A172 (cell line): ENCODE measurements around the gene TASP1. TPM values are rescaled to one million over a fixed set of nuclear protein-coding genes. Genes with fewer than 3 reads are reported as not detected.
"Not testable (repeated sequence)": the region's sequence is repeated elsewhere in the genome, so short reads cannot be mapped to it uniquely, and the experiment has no call there.

ENCODE experiments used
- DNase-seq: peaks from one replicate; pipeline ENCODE4 v3.0.0-alpha.2; 2015; ENCODE audit warnings: low spot score
- total RNA-seq: library from RNA; depleted of rRNA; stranded (reverse); fragments of >200 nt; shearing (Covaris generic); gene quantifications from 2 replicates; pipeline ENCODE4 v1.2.3, GENCODE V29; 2014

Gene TASP1
- total RNA-seq, 1 experiment from 2014 or later: 6.7 TPM

DNA sequence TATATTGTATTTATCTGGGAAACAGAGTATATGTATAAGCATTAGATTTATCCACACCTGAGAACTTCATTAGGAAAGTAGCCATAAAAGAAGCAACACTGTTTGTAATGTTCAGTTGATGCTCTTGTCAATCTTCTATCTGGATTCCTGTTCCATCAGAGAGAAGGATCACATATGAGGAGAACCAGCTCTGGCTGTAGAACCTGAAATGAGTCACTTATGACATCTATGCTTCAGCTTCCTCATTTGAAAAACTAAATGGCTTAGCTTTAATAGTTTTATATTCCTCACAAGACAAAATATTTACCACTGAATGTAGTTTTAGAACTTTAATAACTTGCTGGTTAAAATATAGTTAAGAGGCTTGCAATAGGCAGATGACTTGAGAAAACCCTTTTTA lies 144.7 kb downstream of the TASP1 start:
- no peak for DNase-seq

- DNase-seq: no peak
These were observed 145.6 kb downstream of the TASP1 start for GRCh38 chr20:13493143-13493542.

DNA sequence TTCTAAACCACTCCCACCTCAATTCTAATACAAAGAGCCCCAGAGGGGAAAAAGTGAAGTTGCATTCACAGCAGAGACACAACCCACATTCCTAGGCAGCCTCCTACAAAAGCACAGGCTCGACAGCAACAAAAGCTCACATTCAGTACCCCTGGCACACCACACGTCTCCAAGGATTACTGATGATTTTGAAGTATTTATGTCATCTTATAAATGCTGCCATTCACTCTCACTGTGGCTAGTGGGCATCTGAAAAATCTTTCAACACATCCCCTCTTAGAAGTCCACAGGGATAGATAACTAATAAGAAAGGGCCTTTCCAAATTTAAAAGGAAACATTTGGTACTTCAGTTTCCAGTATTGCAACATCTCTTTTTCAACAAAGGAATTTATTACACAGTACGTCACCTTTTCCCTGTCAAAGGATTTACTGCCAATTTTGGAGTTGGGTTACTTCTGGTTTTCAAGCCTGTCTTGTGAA lies 146.7 kb downstream of the TASP1 start:
- peak; percentile 25 for DNase-seq

GRCh38 chr20:13487202-13487601 lies 151.5 kb downstream of the TASP1 start:
- DNase-seq: no peak

DNA sequence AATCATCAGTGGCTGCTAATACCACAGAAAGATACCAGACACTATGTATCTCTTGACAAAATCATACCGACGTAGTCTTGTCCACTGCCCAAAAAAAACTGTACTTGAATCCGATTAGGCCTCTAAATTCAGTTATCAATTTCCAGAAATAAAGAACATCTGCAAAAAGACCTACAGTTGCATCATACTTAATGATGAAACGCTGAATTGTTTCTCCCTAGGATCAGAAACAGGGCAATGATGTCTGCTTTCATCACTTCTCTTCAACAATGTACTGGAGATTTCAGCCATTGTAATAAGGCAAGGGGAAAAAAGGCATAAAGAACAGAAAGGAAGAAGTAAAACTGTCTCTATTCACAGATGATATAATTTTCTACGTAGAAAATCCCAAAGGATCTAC lies 152.0 kb downstream of the TASP1 start:
- DNase-seq: no peak

- DNase-seq: no peak
These were observed 153.2 kb downstream of the TASP1 start for GRCh38 chr20:13485576-13485975.

DNA sequence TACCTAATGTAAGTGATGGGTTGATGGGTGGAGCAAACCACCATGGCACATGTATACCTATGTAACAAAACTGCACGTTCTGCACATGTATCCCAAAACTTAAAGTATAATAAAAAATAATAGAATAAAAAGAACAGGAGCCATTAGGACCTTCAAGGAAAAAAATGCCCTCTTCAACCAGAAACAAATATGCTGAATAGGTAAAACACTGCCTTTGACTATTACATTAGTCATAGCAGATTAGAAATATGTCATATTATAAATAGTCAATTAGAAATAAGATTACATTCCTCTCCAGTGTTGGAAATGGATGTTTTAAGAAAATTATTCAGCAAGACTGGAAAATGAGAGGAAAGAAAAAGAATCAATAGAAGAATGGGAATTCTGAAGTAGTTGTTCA lies 153.7 kb downstream of the TASP1 start:
- DNase-seq: not testable (repeated sequence)

DNA sequence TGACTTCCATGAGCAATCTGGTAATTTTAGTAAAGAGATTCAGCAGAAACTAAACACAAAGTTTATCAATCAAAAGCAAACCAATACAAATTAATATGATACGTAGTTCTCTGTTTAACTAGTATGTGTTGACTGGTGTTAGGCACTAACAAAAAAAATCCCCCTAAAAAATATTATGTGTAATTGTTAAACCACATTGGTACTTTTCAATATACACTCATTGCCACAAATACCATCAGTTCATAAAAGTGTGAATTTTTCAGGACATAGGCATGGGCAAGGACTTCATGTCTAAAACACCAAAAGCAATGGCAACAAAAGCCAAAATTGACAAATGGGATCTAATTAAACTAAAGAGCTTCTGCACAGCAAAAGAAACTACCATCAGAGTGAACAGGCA lies 155.3 kb downstream of the TASP1 start:
- not testable (repeated sequence) for DNase-seq

- DNase-seq: no peak
These were observed 160.4 kb downstream of the TASP1 start for GRCh38 chr20:13478366-13478765.

DNA sequence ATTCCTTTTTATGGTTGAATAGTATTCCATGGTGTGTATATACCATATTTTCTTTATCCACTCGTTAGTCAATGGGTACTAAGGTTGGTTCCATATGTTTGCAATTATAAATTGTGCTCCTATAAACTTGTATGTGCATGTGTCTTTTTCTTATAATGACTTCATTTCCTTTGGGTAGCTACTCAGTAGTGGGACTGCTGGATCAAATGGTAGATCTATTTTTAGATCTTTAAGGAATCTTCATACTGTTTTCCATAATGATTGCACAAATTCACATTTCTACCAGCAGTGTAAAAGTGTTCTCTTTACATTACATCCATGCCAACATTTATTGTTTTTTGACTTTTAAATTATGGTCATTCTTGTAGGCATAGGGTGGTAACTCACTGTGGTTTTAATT lies 164.3 kb downstream of the TASP1 start:
- DNase-seq: no peak

DNA sequence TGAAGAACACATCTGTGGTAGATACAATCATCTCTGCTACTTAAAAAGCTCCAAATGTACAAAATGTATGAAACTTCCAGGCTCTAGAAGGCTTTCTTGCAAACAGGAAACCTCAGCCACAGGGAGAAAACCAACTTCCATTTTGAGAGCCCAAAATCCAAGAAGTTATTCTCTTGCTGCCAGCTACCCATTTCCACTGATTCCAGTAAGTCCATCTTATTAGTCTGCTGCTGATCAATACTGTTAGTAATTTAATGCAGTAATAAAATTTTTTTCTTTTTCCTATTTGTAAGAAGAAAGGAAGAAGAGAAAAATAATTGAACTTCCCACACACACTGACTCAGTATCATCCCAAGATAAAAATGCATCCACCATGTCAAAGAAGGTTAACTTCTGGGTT lies 169.5 kb downstream of the TASP1 start:
- DNase-seq: no peak

- no peak for DNase-seq
These were observed 170.6 kb downstream of the TASP1 start for GRCh38 chr20:13468166-13468565.

DNA sequence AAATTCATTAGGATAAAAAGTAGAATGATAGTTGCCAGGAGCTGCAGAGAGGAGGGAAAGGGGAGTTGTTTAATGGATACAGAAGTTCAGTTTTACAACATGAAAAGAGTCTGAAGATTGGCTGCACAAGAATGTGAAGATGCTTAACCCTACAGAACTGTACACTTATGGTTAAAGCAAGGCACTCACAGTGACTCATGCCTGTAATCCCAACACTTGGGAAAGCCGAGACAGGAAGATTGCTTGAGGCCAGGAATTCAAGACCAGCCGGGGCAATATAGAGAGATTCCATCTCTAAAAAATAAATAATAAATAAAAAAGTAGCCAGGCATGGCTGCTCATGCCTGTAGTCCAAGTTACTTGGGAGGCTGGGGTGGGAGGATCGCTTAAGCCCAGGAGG lies 174.0 kb downstream of the TASP1 start:
- no peak for DNase-seq

- no peak for DNase-seq
These were observed 176.8 kb downstream of the TASP1 start for GRCh38 chr20:13461849-13462458.

DNA sequence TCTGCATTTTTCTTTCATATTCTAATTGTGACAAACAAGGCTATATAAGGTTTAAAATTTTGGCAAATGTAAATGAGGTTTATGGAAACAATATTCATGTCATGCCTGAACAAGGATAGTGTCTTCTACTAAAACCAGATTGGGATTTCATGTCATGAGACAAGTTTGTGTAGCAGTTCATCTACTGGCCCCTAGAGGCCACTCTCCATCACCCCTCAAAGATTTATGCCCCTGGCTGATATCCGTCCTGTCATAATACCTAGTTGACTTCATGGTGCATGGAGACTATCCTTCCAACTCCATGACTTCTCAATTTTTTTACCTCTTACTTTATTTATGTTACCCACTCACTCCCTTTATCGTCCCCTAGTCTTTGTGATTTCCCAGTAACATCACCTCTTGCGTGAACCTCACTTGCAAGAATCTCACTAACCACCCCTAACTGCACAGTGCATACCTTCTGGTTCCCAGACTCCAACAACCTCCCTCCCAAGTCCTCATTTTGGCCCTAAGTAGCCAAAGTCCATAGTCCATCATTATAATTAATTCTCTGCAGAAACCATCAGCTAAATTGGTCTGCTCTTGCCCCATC lies 179.8 kb downstream of the TASP1 start:
- peak; percentile 38 for DNase-seq

GRCh38 chr20:13457487-13457886 lies 181.2 kb downstream of the TASP1 start:
- DNase-seq: no peak

DNA sequence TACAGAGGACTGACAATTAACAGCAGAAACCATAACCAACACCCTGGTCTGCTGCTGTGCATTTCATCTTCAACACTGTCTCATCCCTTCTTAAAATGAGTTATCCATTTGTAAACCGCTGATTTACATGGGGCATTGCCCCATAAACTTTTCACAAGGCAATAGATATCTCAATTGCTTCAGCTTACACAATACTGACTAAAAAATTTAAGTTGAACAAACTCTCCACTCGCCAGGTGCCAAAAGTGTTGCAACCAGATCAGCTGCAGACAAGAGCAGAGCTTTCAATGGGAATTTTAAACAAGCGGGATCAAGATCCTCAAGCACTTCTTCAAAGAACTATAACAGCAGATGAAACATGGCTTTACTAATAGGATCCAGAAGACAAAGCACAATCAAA lies 183.0 kb downstream of the TASP1 start:
- DNase-seq: no peak

- DNase-seq: no peak
These were observed 185.4 kb downstream of the TASP1 start for GRCh38 chr20:13453367-13453766.

- DNase-seq: no peak
These were observed 186.1 kb downstream of the TASP1 start for GRCh38 chr20:13452470-13453124.

- DNase-seq: no peak
These were observed 188.8 kb downstream of the TASP1 start for GRCh38 chr20:13449868-13450434.

DNA sequence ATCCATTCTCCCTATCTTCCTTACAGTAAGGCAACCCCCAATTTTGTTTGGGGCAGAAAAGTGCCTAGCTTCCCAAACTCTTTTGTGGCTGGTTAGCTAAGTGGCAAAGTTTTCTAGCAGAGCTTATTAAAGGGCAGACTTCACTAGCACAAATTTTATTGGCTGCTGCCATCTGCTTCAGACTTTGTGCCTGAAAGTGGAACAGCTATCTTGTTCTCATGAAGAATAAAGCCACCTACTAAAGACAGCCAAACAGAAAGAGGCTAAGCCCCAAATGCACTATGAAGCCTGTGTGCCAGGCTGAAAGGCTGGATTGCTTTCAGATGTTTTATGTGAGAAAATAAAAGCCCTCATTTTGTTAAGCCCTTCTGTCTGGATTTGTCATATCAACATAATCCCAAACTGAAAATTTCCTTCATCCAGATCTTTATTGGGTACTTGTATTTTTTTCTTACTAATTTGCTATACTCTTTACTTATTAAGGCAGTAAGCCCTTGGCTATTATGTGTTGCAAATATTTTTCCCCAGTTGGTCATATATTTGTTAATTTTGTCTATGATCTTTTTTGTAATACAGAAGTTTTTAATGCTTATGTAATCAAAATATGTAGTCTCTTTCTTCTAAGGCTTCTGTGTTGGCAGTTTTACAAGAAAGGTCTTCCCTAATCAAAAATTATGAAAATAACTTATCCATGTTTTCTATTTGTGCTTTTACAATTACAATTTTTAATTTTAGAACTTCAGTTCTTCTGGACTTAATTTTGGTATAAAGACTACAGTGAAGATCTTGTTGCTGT lies 191.1 kb downstream of the TASP1 start:
- DNase-seq: no peak

GRCh38 chr20:13443690-13444089 lies 195.0 kb downstream of the TASP1 start:
- no peak for DNase-seq
